Stimulated activated CD4-positive, alpha-beta T cell treated with anti-CD3 and anti-CD28 coated beads, Interleukin-15, amount 100 ng/mL, for 24 hours (primary cell): ENCODE data around the gene ATP1A2.

ENCODE experiments used
- DNase-seq: peaks from one replicate; pipeline ENCODE4 v3.0.0-alpha.2; 2020

ATP1A2 gene

GRCh38 chr1:160151303-160151702 is 35.7 kb downstream of the ATP1A2 start, which contains the start of gene ATP1A4:
TSS of gene ATP1A4 (plus strand) at chr1:160151603. CDS start at chr1:160152041, 438 bp downstream.
- DNase-seq, result no peak

GRCh38 chr1:160154790-160155189 is 39.2 kb downstream of the ATP1A2 start:
- DNase-seq, result no peak

- no peak for DNase-seq
Measured at GRCh38 chr1:160156361-160156760, 40.8 kb downstream of the ATP1A2 start.

GRCh38 chr1:160157174-160157573 is 41.6 kb downstream of the ATP1A2 start:
- DNase-seq, result no peak

- no peak for DNase-seq
Measured at GRCh38 chr1:160158031-160158430, 42.5 kb downstream of the ATP1A2 start.

GRCh38 chr1:160158534-160158933 is 43.0 kb downstream of the ATP1A2 start:
- no peak for DNase-seq

GRCh38 chr1:160159846-160160245 is 44.3 kb downstream of the ATP1A2 start:
- no peak for DNase-seq

- DNase-seq, result no peak
Measured at GRCh38 chr1:160161965-160162705, 46.6 kb downstream of the ATP1A2 start.

- DNase-seq, result no peak
Measured at GRCh38 chr1:160162931-160163330, 47.4 kb downstream of the ATP1A2 start.

GRCh38 chr1:160163615-160164014 is 48.1 kb downstream of the ATP1A2 start:
- no peak for DNase-seq

GRCh38 chr1:160164121-160164520 is 48.6 kb downstream of the ATP1A2 start:
- no peak for DNase-seq

- DNase-seq, result no peak
Measured at GRCh38 chr1:160166166-160166868, 50.8 kb downstream of the ATP1A2 start.

- no peak for DNase-seq
Measured at GRCh38 chr1:160167056-160167455, 51.5 kb downstream of the ATP1A2 start.

GRCh38 chr1:160167580-160167979 is 52.0 kb downstream of the ATP1A2 start:
- peak; percentile 19 for DNase-seq

GRCh38 chr1:160168016-160168415 is 52.5 kb downstream of the ATP1A2 start:
- DNase-seq, result no peak

GRCh38 chr1:160168609-160169369 is 53.2 kb downstream of the ATP1A2 start:
- DNase-seq, result no peak

GRCh38 chr1:160169553-160170399 is 54.2 kb downstream of the ATP1A2 start:
- DNase-seq, result peak; percentile 36

- no peak for DNase-seq
Measured at GRCh38 chr1:160171354-160171753, 55.8 kb downstream of the ATP1A2 start.

- DNase-seq, result no peak
Measured at GRCh38 chr1:160171980-160172379, 56.4 kb downstream of the ATP1A2 start.

GRCh38 chr1:160177231-160177630 is 61.7 kb downstream of the ATP1A2 start:
- no peak for DNase-seq

GRCh38 chr1:160177667-160178066 is 62.1 kb downstream of the ATP1A2 start:
- DNase-seq, result no peak

GRCh38 chr1:160178731-160179130 is 63.2 kb downstream of the ATP1A2 start:
- no peak for DNase-seq

- no peak for DNase-seq
Measured at GRCh38 chr1:160179336-160179735, 63.8 kb downstream of the ATP1A2 start.
